ENCODE measurements around the gene ASNSD1. TPM values are rescaled to one million over a fixed set of nuclear protein-coding genes. Genes with fewer than 3 reads are reported as not detected.
"Not testable (repeated sequence)": the region's sequence is repeated elsewhere in the genome, so short reads cannot be mapped to it uniquely, and the experiment has no call there.

Gene ASNSD1
- total RNA-seq, 5 donors from 2014 or later (not counting 1 experiment from before 2014, with no cell fraction given): 31.7 to 43.8 (median 35.9) TPM

- CTCF ChIA-PET: interaction anchor here (0.6 to 1.9 kb wide), 8 partner anchors 8 to 396 kb away, joined by 3 to 6 read pairs (median 3); partner anchors contain the start of gene ANKAR (in 2 of the 2)
- Mint-ChIP-seq H3K4me3 (no peak overlapping the region), H3K27ac (no peak overlapping the region), H3K4me1 (peaks cover 21 to 35% (median 25%) of the 10 kb centered on the region in 3 donors), H3K36me3 (peaks cover 6% of the 10 kb centered on the region), H3K9me3 (no peaks in the 10 kb centered on the region), H3K27me3 (no peaks in the 10 kb centered on the region)
- Histone ChIP-seq H3K9me3 (no peaks in the 10 kb centered on the region), H3K4me1 (ENCODE audit: control insufficient read depth in 1 of 2, extremely low read depth in 1 of 2, insufficient read depth in 2 of 2, low read length in 2 of 2) (peaks cover 0 to 6% of the 10 kb centered on the region in 2 experiments), H3K4me3 (ENCODE audit: control insufficient read depth in 1 of 2, extremely low read depth in 1 of 2, low read length in 1 of 2) (no peak overlapping the region), H3K27me3 (replicated peaks in 1 of 2; ENCODE audit: control insufficient read depth in 2 of 2, extremely low read depth in 1 of 2, insufficient read depth in 2 of 2, low read length in 1 of 2) (no peaks in the 10 kb centered on the region), H3K27ac (ENCODE audit: low read length) (no peak overlapping the region), H3K36me3 (ENCODE audit: control insufficient read depth in 2 of 2, extremely low read depth in 1 of 2, insufficient read depth in 1 of 2, low read length in 1 of 2) (no peaks in the 10 kb centered on the region)
- DNase-seq: no peak
- WGBS (ENCODE audit: insufficient coverage): no CpG with 5 or more reads among the region's 1 CpG
- no peak for ATAC-seq (replicated peaks in 1 of 4)
- POLR2A ChIA-PET: interaction anchor here (0.6 to 1.0 kb wide), 5 partner anchors 8 to 23 kb away, joined by 3 to 5 read pairs (median 3); no protein-coding TSS in a partner anchor
Observed at GRCh38 chr2:189684811-189685210, 23.6 kb downstream of the ASNSD1 start.

- Histone ChIP-seq H3K36me3 (ENCODE audit: control insufficient read depth in 2 of 2, extremely low read depth in 1 of 2, insufficient read depth in 1 of 2, low read length in 1 of 2) (no peaks in the 10 kb centered on the region), H3K4me1 (ENCODE audit: control insufficient read depth in 1 of 2, extremely low read depth in 1 of 2, insufficient read depth in 2 of 2, low read length in 2 of 2) (peaks cover 0 to 6% of the 10 kb centered on the region in 2 experiments), H3K4me3 (ENCODE audit: control insufficient read depth in 1 of 2, extremely low read depth in 1 of 2, low read length in 1 of 2) (no peak overlapping the region), H3K27ac (ENCODE audit: low read length) (no peak overlapping the region), H3K27me3 (replicated peaks in 1 of 2; ENCODE audit: control insufficient read depth in 2 of 2, extremely low read depth in 1 of 2, insufficient read depth in 2 of 2, low read length in 1 of 2) (no peaks in the 10 kb centered on the region), H3K9me3 (no peaks in the 10 kb centered on the region)
- ChIA-PET POLR2A (interaction anchor here in 1 of 2 donors (1.0 kb wide), 1 partner anchor 24 kb away, joined by 3 read pairs; no protein-coding TSS in a partner anchor), CTCF (interaction anchor here in 1 of 2 donors (0.7 to 1.6 kb wide), 2 partner anchors 11 to 12 kb away, joined by 3 to 5 read pairs; partner anchors contain the start of gene ANKAR)
- peaks cover 4% of the 10 kb centered on the region for H3K36me3 Mint-ChIP-seq
- H3K4me3 Mint-ChIP-seq: no peak overlapping the region
- DNase-seq: peak in 5 of 35 experiments; percentile 5 to 29 (median 8)
- peaks cover 13 to 27% (median 18%) of the 10 kb centered on the region in 3 donors for H3K4me1 Mint-ChIP-seq
- no peaks in the 10 kb centered on the region for H3K9me3 Mint-ChIP-seq
- peak in 3 of 4 experiments; percentile 30 to 35 (median 32) for ATAC-seq (replicated peaks in 1 of 4)
- no peaks in the 10 kb centered on the region for H3K27me3 Mint-ChIP-seq
- no peak overlapping the region for H3K27ac Mint-ChIP-seq
- WGBS (ENCODE audit: insufficient coverage): 60% methylated on average over 1 of the region's 2 CpGs
Observed at GRCh38 chr2:189685540-189686229, 24.4 kb downstream of the ASNSD1 start.

- H3K4me3 Mint-ChIP-seq; DNase-seq; H3K36me3 ChIP-seq (ENCODE audit: control insufficient read depth in 2 of 2, extremely low read depth in 1 of 2, insufficient read depth in 1 of 2, low read length in 1 of 2); H3K36me3 Mint-ChIP-seq; CTCF ChIA-PET; H3K27ac Mint-ChIP-seq; H3K4me3 ChIP-seq (ENCODE audit: control insufficient read depth in 1 of 2, extremely low read depth in 1 of 2, low read length in 1 of 2); H3K27ac ChIP-seq (ENCODE audit: low read length); H3K9me3 Mint-ChIP-seq; H3K27me3 ChIP-seq (replicated peaks in 1 of 2; ENCODE audit: control insufficient read depth in 2 of 2, extremely low read depth in 1 of 2, insufficient read depth in 2 of 2, low read length in 1 of 2); ATAC-seq (replicated peaks in 1 of 4); H3K4me1 ChIP-seq (ENCODE audit: control insufficient read depth in 1 of 2, extremely low read depth in 1 of 2, insufficient read depth in 2 of 2, low read length in 2 of 2); H3K27me3 Mint-ChIP-seq; H3K9me3 ChIP-seq: not testable (repeated sequence)
- peaks cover 10 to 18% (median 13%) of the 10 kb centered on the region in 3 donors for H3K4me1 Mint-ChIP-seq
- POLR2A ChIA-PET: interaction anchor here in 1 of 2 donors (1.0 kb wide), 1 partner anchor 9 kb away, joined by 4 read pairs; no protein-coding TSS in a partner anchor
- no CpG with 5 or more reads among the region's 1 CpG for WGBS (ENCODE audit: insufficient coverage)
Observed at GRCh38 chr2:189687796-189688195, 26.5 kb downstream of the ASNSD1 start.

- H3K27ac Mint-ChIP-seq: peak overlapping the region in 1 of 2 donors; percentile 28
- no peaks in the 10 kb centered on the region for H3K36me3 ChIP-seq (ENCODE audit: control insufficient read depth in 2 of 2, extremely low read depth in 1 of 2, insufficient read depth in 1 of 2, low read length in 1 of 2)
Observed at GRCh38 chr2:189696223-189696622, 35.0 kb downstream of the ASNSD1 start.

GRCh38 chr2:189698020-189698887 lies 37.0 kb downstream of the ASNSD1 start:
- H3K27ac ChIP-seq (ENCODE audit: low read length): no peak overlapping the region
- peak; percentile 37 to 71 (median 44) for ATAC-seq (replicated peaks in 1 of 4)
- POLR2A ChIA-PET: interaction anchor here in 1 of 2 donors (0.6 kb wide), 1 partner anchor 40 kb away, joined by 3 read pairs; no protein-coding TSS in a partner anchor
- H3K4me3 ChIP-seq (ENCODE audit: control insufficient read depth in 1 of 2, extremely low read depth in 1 of 2, low read length in 1 of 2): no peak overlapping the region
- WGBS (ENCODE audit: insufficient coverage): no CpG with 5 or more reads among the region's 6 CpGs
- no peaks in the 10 kb centered on the region for H3K9me3 ChIP-seq
- no peaks in the 10 kb centered on the region for H3K9me3 Mint-ChIP-seq
- no peaks in the 10 kb centered on the region for H3K4me1 ChIP-seq (ENCODE audit: control insufficient read depth in 1 of 2, extremely low read depth in 1 of 2, insufficient read depth in 2 of 2, low read length in 2 of 2)
- H3K4me1 Mint-ChIP-seq: peaks cover 0 to 4% (median 0%) of the 10 kb centered on the region in 3 donors
- peak overlapping the region in 1 of 2 donors; percentile 50 for H3K27ac Mint-ChIP-seq
- no peaks in the 10 kb centered on the region for H3K27me3 ChIP-seq (replicated peaks in 1 of 2; ENCODE audit: control insufficient read depth in 2 of 2, extremely low read depth in 1 of 2, insufficient read depth in 2 of 2, low read length in 1 of 2)
- H3K36me3 ChIP-seq (ENCODE audit: control insufficient read depth in 2 of 2, extremely low read depth in 1 of 2, insufficient read depth in 1 of 2, low read length in 1 of 2): no peaks in the 10 kb centered on the region
- H3K27me3 Mint-ChIP-seq: no peaks in the 10 kb centered on the region
- DNase-seq: peak in 23 of 35 experiments; percentile 5 to 74 (median 28)
- CTCF ChIA-PET: interaction anchor here (0.6 to 4.7 kb wide), 10 partner anchors 12 to 64 kb away, joined by 3 to 46 read pairs (median 3); partner anchors contain the start of genes ANKAR (in 2 of the 2), ASNSD1 (in 2 of the 2) and OSGEPL1 (in 1 of the 2)
- H3K36me3 Mint-ChIP-seq: peaks cover 2% of the 10 kb centered on the region
- H3K4me3 Mint-ChIP-seq: no peak overlapping the region

More at GRCh38 chr2:189696223-189696622, 35.0 kb downstream of the ASNSD1 start:
- no peaks in the 10 kb centered on the region for H3K9me3 Mint-ChIP-seq
- peaks cover 0 to 4% (median 0%) of the 10 kb centered on the region in 3 donors for H3K4me1 Mint-ChIP-seq
- CTCF ChIA-PET: interaction anchor here (0.7 to 5.9 kb wide), 15 partner anchors 10 to 119 kb away, joined by 3 to 74 read pairs (median 3); partner anchors contain the start of genes ANKAR (in 2 of the 2) and ASNSD1 (in 2 of the 2)
- H3K4me3 Mint-ChIP-seq: no peak overlapping the region
- no CpG with 5 or more reads among the region's 3 CpGs for WGBS (ENCODE audit: insufficient coverage)
- POLR2A ChIA-PET: interaction anchor here in 1 of 2 donors (0.6 to 1.4 kb wide), 3 partner anchors 9 to 1336 kb away, joined by 3 to 6 read pairs (median 4); no protein-coding TSS in a partner anchor
- H3K27me3 ChIP-seq (replicated peaks in 1 of 2; ENCODE audit: control insufficient read depth in 2 of 2, extremely low read depth in 1 of 2, insufficient read depth in 2 of 2, low read length in 1 of 2): no peaks in the 10 kb centered on the region
- DNase-seq (no peak), ATAC-seq (replicated peaks in 1 of 4) (no peak)
- H3K9me3 ChIP-seq: no peaks in the 10 kb centered on the region
- H3K4me1 ChIP-seq (ENCODE audit: control insufficient read depth in 1 of 2, extremely low read depth in 1 of 2, insufficient read depth in 2 of 2, low read length in 2 of 2): no peaks in the 10 kb centered on the region
- H3K4me3 ChIP-seq (ENCODE audit: control insufficient read depth in 1 of 2, extremely low read depth in 1 of 2, low read length in 1 of 2): no peak overlapping the region
- H3K36me3 Mint-ChIP-seq: peaks cover 3% of the 10 kb centered on the region
- H3K27me3 Mint-ChIP-seq: no peaks in the 10 kb centered on the region
- no peak overlapping the region for H3K27ac ChIP-seq (ENCODE audit: low read length)
